ENCODE measurements around the gene MLEC.

- TF ChIP-seq GLIS3 (CRISPR knock-in tag; IDR thresholded peaks at IDR 0.05) (no peak), CSDC2 (CRISPR knock-in tag; IDR thresholded peaks at IDR 0.05) (no peak), TOX (CRISPR knock-in tag; IDR thresholded peaks at IDR 0.05; ENCODE audit: borderline replicate concordance) (no peak), ESRRG (CRISPR knock-in tag; IDR thresholded peaks at IDR 0.05) (no peak), PATZ1 (CRISPR knock-in tag; IDR thresholded peaks at IDR 0.05; ENCODE audit: borderline replicate concordance) (no peak), ISL1 (CRISPR knock-in tag; IDR thresholded peaks at IDR 0.05) (no peak), TCF4 (CRISPR knock-in tag; IDR thresholded peaks at IDR 0.05; ENCODE audit: borderline replicate concordance) (no peak), BACH2 (CRISPR knock-in tag; IDR thresholded peaks at IDR 0.05; ENCODE audit: borderline replicate concordance) (no peak), RARB (CRISPR knock-in tag; IDR thresholded peaks at IDR 0.05) (no peak), ZFP3 (CRISPR knock-in tag; IDR thresholded peaks at IDR 0.05) (no peak), SNAI2 (CRISPR knock-in tag; IDR thresholded peaks at IDR 0.05) (no peak), OSR1 (CRISPR knock-in tag; IDR thresholded peaks at IDR 0.05) (no peak)
- TF ChIP-seq, protein P1, sequence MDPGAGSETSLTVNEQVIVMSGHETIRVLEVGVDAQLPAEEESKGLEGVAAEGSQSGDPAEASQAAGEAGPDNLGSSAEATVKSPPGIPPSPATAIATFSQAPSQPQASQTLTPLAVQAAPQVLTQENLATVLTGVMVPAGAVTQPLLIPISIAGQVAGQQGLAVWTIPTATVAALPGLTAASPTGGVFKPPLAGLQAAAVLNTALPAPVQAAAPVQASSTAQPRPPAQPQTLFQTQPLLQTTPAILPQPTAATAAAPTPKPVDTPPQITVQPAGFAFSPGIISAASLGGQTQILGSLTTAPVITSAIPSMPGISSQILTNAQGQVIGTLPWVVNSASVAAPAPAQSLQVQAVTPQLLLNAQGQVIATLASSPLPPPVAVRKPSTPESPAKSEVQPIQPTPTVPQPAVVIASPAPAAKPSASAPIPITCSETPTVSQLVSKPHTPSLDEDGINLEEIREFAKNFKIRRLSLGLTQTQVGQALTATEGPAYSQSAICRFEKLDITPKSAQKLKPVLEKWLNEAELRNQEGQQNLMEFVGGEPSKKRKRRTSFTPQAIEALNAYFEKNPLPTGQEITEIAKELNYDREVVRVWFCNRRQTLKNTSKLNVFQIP (CRISPR knock-in tag; IDR thresholded peaks at IDR 0.05; ENCODE audit: borderline replicate concordance, low read depth) = no peak
- TF ChIP-seq, protein P2, sequence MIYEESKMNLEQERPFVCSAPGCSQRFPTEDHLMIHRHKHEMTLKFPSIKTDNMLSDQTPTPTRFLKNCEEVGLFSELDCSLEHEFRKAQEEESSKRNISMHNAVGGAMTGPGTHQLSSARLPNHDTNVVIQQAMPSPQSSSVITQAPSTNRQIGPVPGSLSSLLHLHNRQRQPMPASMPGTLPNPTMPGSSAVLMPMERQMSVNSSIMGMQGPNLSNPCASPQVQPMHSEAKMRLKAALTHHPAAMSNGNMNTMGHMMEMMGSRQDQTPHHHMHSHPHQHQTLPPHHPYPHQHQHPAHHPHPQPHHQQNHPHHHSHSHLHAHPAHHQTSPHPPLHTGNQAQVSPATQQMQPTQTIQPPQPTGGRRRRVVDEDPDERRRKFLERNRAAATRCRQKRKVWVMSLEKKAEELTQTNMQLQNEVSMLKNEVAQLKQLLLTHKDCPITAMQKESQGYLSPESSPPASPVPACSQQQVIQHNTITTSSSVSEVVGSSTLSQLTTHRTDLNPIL (CRISPR knock-in tag; IDR thresholded peaks at IDR 0.05; ENCODE audit: low read depth) = no peak
Observed at GRCh38 chr12:120705618-120706017, 18.7 kb downstream of the MLEC start.

Data from SK-N-SH treated with all-trans-retinoic acid at 6 μM for 48 hours (cell line).